Uterus (tissue), 2 donors: ENCODE data around the gene OLFML2A.

ENCODE experiments used
- POLR2A ChIP-seq, 2 donors: fragments of 450-650 bp; IDR thresholded peaks; one replicate each; pipeline ENCODE4 v1.6.1; 2016; ENCODE audit warnings: antibody characterized with exemption in 2 of 2, mild to moderate bottlenecking in 1 of 2, moderate library complexity in 1 of 2
- TF ChIP-seq, protein P1 (sequence below), 4 experiments: fragments of 200-600 bp in 2 of 4; fragments of 450-650 bp in 2 of 4; sonication (generic) in 2 of 4; IDR thresholded peaks; one replicate each; pipeline ENCODE4 v1.5.1; 2016 to 2019; ENCODE audit warnings: antibody characterized with exemption in 4 of 4, mild to moderate bottlenecking in 2 of 4, moderate library complexity in 1 of 4

GRCh38 chr9:124739360-124739759, 37.6 kb upstream of the OLFML2A start:
- TF ChIP-seq, protein P1, sequence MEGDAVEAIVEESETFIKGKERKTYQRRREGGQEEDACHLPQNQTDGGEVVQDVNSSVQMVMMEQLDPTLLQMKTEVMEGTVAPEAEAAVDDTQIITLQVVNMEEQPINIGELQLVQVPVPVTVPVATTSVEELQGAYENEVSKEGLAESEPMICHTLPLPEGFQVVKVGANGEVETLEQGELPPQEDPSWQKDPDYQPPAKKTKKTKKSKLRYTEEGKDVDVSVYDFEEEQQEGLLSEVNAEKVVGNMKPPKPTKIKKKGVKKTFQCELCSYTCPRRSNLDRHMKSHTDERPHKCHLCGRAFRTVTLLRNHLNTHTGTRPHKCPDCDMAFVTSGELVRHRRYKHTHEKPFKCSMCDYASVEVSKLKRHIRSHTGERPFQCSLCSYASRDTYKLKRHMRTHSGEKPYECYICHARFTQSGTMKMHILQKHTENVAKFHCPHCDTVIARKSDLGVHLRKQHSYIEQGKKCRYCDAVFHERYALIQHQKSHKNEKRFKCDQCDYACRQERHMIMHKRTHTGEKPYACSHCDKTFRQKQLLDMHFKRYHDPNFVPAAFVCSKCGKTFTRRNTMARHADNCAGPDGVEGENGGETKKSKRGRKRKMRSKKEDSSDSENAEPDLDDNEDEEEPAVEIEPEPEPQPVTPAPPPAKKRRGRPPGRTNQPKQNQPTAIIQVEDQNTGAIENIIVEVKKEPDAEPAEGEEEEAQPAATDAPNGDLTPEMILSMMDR (IDR thresholded peaks at IDR 0.05), result no peak
- TF ChIP-seq POLR2A (IDR thresholded peaks at IDR 0.05), result no peak
